ENCODE results near the gene ASTN2.

ASTN2 gene

DNA sequence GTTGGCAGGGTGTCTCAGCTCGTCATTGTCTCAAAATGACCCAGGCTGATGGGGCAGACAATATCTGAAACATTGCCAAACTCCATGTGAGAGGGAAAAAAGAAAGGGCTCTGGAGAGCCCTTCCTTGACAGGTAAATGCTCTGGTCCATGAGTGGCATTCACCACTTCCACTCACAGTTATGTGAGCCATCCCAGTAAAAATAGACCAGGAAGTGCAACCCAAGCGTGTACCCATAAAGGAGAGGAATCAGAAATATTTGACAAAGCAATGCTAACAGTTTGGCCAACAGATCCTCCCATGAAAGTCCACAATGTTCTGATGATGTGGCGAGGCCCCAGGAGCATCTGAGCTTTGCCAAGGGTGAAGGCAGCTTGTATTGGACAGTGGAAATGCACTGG lies 49.4 kb downstream of the ASTN2 start:
- no peak for DNase-seq (ENCODE audit: low spot score)

DNA sequence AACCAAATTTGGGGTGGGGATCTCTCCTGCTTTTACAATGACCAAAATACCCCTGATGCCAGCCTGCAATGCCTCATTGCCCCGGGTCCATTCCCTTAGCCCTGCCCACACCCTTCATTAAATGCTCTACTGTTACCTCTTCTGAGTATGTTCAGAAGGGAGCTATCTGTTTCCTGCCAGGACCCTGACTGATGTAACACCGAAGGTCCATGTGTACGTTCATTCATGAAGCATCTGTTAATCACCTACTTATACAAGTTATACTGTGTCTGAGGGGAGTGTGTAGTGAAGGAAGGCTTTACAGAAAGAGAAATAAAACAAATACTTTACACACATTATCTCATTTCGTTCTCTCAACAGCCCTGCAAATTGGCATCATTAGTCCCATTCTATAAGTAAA lies 51.9 kb downstream of the ASTN2 start:
- DNase-seq (ENCODE audit: low spot score), result no peak

DNA sequence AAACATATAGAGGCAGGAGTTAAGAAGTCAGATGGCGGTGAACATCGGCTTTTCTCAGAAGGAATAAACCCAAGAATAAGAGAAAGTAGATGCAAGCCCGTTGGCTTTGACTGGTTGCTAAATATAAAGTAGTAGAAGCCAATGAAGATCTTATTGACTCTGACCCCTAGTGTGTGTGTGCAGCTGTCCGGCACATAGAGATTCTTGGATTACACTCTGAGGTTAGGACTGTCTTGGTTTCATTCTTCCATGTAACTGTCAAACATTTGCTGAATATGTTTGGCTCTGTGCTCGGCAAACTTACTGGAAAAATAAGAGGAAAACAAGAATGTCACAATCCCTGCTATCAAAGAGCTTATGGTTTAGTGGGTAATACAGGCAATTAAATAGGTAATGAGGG lies 54.9 kb downstream of the ASTN2 start:
- no peak for DNase-seq (ENCODE audit: low spot score)

DNA sequence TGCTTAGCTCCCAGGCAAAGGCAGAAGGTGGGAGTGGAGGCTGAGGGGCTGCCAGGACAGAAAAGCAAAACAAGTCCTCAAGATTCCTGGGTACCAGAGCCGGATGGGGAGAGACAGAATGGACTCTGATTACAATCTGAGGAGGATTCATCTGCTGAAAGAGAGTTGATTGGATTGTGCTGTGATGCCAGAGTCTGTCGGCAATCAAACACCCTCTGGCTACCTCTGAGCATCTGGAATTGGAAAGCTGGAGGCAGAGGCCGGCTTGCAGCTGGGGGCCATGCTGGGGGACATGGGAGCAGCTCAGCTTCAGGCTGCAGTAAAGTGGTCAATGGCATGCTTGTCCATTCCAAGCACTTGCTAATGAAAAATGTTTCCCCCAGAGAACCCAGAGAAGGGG lies 59.3 kb downstream of the ASTN2 start:
- DNase-seq (ENCODE audit: low spot score), result no peak

DNA sequence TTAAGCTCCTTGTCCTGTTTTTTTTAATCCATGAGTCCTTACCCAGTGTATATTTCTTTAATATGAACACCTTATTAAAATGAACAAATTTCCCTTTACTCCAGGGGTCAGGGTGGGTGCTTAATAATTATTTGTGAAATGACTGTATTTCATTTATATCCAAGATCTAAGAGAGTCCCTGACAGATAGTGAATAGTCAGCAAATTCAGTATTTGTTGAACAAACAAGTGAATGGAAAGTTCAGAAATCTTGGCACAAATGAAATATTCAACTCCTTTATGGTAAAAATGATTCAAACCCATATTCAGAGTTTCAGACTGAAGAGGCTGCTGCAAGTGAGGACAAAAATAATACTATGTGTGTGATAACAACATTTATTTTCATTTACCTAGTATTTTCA lies 59.9 kb downstream of the ASTN2 start:
- DNase-seq (ENCODE audit: low spot score), result no peak

DNA sequence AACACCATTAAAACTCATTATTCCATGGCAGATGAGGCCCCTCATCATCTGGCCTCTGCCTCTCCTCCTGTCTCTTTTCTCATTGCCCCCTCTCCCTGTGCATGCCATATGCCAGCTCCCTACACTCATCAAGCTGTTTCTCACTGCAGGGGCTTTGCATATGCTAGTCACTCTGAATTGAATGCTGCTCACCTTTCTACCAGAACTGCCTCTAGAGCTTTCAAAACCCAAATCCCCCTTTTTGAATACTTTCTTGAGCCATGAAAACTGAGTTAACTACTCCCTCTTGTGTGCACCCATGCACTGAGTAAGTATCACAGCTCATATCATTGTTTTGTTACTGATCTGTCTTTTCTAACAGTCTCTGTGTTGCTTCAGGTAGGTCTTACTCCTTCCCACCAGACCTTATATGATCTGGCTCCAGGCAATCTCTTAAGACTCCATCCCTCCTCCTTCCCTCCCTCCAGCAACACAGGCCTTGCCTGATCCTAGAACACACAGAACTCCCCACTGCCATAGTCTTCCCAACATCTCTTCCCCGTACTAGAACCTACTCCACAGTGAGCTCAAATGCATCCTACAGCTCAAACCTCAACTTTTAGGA lies 60.5 kb downstream of the ASTN2 start:
- DNase-seq (ENCODE audit: low spot score), result no peak

DNA sequence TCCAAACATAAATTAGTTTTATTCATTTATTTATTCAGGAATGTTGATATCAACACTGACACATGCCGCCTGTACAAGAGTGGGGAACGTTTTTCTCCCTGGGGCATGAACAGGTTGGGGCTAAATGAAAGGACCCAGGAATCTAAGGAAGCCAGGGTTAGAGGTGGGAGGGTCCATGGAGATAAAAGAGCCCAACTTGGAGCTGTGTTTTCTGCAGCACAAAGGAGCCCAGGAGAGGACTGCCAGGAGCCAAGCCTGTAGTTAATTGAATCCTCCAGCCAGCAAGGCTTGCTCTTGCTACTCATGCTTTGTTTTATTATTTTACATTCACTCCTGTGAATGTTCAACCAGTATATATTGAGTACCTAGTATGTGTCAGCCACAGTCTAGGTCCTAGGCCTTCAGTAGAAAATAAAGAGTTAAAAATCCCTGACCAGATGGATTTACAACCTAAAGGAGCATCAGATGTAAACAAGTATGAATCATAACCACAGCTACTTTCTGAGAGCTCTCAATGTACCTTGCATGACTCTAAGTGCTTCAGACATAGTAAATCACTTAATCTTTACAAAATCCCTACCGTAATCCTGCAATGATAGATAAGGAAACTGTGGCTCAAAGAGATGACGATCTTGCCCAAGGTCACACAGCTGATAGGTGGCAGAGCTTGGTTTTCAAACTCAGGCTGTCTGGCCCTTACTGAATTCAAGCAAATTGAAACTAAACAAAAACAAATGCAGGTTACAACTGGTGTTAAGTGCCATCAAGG lies 69.8 kb downstream of the ASTN2 start:
- no peak for DNase-seq (ENCODE audit: low spot score)

DNA sequence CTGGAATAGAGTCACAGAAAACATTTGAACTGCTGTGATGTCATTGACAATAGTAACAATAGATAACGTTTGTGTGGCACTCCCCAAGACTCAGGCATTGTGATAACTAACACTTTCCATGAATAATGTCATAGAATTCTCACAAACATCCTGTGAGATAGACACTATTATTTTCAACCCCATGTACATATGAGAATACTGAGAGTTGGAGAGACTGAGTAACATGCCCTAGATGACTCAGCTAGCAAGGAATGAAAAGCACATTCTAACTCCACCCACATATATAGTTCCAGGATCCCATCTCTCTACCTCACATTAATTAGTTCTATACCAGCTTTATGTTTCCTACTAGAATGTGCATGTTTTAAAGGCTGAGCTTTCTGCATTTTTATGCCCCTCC lies 71.4 kb downstream of the ASTN2 start:
- no peak for DNase-seq (ENCODE audit: low spot score)

DNA sequence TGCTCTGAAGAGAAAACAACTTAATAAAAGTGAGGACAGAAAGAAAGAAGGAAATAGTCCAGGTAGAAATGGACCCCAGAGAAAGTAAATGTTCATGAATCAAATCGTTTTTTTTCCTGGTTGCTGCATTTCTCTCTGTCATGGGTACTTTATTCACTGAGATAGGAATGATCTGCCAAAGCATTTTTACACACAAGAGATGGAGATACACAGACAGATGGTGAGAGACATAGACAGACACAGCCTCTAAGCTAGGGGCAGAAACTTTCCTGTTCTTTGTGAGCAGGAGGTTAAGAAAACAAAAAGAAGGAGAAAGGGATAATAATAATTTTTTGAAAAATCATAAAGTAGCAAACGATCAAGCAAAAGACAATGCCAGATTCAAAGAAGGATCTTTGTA lies 73.7 kb downstream of the ASTN2 start:
- no peak for DNase-seq (ENCODE audit: low spot score)

DNA sequence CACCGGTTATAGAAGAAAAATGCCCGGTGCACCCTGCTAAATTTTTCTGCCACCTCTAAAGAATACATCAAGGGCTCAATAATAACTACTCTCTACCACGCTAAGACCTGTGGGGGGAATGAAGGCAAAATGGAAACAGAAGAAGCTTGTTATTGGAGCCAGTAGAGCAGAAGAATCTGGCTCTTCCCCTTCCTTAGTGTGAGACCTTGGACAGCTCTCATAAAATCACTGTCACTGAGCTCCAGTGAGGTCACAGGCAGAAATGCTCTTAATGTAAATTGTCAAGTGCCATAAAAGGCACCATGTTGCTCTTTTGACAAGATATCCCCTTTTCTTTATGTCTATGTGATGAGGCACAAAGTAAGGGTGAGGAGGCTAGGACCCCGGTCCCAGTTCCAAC lies 74.4 kb downstream of the ASTN2 start:
- no peak for DNase-seq (ENCODE audit: low spot score)

DNA sequence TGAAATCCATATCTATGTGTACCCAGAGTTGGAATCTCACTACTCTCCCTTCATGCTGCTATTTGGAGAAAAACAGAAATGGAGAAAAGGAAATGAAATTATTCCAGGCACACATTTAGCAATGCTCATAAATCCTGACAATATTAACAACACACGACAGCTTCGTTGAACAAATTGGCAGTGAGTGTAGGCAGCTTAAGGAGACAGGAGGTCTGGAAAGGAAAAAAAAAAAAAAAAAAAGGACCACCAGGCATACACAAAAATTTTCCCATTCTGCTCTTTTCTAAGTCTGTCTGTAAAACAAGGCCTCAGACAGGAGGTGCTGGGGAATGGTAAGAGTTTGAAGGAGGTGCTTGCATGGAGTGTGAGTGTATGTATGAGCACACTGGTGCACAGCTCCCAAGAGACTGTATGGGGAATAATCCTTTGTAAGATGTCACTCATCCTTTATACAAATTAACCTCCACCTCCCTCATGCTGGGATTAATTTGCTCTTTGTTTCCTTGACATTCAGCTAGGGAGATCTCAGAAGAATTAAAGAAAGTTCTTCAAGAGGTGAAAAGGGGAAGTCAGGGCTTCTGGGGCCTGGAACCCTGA lies 78.9 kb downstream of the ASTN2 start:
- DNase-seq (ENCODE audit: low spot score), result no peak

DNA sequence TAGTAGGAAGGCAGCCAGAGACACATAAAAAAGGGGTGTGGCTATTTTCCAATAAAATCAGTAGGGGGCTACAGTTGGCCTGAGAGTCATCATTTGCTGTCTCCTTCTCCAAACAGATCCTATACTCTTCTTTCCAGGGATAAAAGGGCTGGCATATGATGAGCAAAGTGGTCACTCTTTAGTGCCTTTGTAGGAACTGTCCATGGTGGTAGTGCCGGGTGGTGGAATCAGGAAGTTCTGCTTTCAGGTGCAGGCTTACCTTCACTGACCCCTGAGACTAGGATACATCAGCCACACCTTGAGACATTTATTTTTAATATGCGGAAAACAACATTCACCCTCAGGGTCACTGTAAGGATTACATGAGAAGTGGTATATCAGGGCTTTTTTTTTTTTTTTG lies 80.8 kb downstream of the ASTN2 start:
- no peak for DNase-seq (ENCODE audit: low spot score)

DNA sequence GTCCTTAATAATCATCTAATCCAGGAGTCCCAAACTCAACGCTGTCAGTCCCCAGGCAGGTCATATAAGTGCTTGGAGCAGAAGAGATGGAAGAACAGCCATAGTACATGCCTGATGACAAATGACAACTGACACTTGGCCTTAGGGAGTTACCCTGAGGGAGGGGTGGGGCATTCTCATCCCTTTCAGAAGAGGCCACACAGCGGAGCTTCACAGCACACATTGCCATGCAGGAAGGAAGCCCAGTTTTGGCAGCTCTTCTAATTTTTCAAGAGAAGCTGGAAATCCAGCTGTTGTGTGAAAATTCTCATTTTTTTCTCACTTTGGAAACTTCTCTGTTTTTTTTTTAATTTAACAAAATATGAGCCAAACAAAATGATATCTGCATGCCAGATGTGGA lies 89.0 kb downstream of the ASTN2 start:
- peak; percentile 30 for DNase-seq (ENCODE audit: low spot score)

DNA sequence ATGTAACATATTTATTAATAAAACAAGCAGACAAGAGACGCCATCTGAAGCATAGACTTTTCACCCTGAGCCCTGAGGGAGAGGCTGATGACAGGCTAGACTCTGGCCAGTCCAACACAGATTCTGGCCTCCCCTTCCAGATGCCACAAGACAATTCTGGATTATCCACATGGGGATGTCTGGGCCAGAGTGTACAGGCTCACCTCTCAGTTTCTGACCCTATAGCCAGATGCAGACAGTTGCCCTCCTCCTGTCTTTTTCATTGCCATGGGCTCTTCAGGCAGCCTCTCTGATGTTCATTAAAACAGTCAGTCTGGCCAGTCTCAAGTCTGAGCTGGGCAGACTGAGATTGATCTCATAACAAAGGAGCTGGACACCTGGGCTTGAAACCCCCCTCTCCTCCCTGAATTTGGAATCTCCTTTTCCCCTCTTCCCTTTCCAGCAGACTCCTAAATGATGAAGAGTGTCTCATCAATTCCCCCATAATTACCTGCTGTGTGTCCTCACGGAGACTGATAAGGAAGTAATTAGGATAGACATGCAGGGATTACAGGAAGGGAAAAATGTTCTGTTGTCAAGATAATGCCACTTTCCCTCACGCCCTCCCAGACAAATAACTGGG lies 89.6 kb downstream of the ASTN2 start:
- DNase-seq (ENCODE audit: low spot score), result no peak

DNA sequence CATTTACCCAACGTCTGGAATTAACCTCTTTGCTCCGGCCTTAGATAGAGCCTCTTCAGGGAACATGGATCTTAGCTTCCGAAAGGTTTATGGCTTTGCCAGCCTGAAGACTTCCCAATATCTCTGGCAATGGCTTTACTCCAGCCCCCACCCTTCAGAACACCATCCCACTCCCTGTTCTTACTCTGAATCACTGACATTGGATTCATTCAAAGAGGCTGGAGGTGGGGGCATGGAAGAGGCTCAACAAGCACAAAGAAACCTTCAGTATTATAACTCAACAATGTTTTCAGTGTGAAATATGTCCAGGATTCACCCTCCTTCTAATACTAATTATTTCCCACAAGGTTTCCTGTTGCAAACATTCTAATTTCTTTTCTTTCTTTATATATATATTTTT lies 91.5 kb downstream of the ASTN2 start:
- peak; percentile 59 for DNase-seq (ENCODE audit: low spot score)

DNA sequence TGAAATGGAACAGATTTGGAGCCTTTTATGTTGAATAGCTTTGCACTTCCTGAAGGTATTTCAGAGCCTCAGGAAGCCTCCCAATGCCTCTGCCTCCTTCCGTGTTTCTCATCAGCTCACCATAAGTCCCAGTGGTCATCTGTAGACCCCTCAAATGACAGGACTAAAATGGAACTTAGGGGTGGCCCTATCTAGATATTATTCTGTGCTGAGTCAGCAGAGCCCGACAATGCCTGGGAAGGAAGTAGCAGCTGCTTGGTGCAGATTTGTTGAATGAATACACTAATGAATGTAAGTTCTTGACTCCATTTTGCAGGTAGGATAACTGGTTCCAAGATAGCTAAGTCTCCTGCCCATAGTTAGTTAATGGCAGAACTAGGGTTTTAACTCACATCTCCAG lies 97.7 kb downstream of the ASTN2 start:
- no peak for DNase-seq (ENCODE audit: low spot score)

DNA sequence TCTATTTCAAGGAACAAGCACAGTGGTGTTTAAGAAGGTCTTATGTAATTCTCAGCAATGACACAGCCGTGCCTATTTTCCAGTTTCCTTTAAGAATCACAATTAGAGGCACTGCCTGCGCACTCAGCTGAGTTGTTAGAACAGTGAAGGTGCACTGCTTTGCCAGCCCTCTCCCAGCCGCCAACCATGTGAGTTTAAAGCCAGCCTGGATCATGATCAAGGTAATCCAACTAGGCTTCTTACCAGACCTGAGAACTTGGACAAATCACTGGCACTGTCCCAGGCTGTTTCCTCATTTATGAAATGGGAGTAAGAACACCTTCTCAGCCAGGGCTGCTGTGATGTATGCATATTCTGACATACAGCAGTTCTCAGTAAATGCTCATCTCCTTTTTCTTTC lies 99.6 kb downstream of the ASTN2 start:
- peak; percentile 22 for DNase-seq (ENCODE audit: low spot score)

DNA sequence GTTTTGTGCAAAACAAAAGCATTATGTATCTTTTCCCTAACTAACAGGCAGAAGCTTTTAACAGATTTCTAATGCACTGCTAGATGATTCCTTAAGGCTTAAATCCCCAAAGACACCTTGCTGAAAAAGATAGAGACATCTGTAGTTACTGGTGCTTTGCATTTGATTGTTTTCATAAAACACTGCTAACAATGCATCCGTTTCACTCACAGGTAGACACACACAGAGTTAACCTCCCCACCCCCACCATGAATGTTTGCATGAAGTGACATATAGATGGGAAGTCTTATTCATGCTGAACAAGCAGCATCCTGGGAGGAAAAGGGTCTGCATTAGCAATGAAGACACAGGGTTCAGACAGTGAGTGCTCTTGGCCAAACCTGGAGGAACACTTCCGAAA lies 100.9 kb downstream of the ASTN2 start:
- no peak for DNase-seq (ENCODE audit: low spot score)

DNA sequence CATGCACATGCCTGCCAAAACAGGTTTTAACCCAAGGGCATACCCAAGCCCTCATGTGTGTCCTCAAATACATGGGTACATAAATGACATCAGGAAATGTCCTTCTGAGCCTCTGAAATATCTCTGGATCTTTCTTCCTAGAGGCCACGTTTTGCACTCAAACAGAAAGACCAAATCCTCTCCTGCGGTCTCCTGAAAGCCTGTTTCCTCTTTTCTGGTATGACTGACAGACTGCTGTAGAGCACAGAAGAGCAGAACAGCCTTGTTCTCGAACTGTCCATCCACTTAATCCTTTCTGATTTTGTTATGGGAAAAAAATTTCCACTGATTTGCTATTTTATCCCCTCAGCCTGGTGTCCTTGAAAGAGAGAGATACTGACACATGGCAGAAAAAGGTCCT lies 107.2 kb downstream of the ASTN2 start:
- DNase-seq (ENCODE audit: low spot score), result no peak

DNA sequence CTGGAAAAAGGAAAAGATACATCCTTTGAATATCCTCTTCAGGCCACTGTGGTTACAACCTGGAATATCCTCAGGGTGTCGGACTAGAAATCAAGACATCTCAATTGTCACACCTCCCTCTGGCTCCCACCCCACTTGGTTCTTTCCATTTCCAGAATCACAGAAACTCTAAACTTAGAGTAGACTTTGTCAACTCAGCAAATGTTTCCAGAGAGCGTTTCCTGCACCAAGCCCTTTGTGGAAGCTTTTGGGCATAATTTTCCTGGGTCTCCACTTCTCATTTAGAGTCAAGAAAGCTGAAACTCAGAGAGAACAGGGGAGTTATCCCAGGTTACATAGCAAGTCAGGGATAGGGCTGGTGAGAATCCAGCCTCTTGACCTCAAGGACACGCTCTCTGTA lies 108.8 kb downstream of the ASTN2 start:
- no peak for DNase-seq (ENCODE audit: low spot score)

DNA sequence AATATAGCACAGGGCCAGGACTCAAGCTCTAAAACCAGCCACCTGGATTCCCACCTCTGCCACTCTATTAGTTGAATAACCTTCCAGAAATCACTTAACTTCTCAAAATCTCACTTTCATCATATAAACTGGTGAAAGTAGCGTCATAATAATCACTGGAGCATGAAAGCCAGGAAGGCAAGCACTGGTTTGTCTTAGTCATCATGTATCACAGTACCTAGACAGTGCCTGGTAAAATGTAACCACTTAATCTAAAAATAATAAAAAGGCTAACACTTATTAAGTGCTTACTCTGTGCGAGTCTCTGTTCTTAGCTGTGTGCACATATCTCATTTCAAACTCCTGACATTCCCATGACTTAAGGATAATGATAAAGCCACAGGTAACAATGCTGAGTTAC lies 109.4 kb downstream of the ASTN2 start:
- no peak for DNase-seq (ENCODE audit: low spot score)

DNA sequence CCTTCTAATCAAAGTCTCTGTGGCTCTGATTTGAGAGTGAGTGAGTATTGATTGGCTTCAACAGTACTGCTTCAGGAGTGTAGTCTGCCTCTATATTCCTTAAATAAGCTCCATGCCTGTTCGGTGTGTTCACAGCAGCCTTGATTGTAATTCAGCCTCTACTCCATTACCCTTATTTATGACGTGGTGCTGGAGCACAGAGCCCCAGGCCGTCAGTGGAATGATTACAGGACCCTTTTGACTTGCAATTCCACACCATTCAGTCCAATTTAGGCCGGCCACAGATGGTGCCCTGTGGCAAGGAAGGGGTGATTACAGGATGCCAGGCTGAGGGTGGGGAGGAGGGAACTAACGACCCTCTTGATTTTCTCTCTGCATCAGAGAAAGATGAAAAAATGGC lies 110.3 kb downstream of the ASTN2 start:
- DNase-seq (ENCODE audit: low spot score), result no peak

DNA sequence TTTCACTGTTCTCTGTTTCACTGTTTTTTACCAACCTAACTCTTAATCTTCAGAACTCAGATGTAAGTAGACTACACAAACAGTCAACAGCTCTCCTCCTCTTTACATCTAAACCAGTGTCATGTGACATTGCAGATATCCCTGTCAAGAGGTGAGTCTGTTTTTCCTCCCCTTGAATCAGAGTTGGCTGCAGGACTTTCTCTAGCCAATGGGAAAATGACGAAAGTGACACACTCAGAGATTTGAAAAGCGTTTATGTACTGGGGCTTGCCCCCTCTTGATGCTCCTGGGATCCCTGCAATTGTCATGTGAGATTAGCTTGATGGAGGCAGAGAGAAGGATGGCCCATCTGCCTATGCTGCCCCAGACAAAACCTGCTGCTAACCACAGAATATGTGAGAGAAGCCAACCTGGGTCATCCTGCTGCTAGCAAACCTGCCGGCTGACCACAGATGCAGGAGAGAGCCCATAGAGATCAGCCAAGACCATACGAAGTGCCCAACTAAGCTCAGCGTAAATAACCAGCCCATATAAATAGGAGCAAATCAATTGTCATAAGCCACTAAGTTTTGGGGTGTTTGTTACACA lies 111.1 kb downstream of the ASTN2 start:
- no peak for DNase-seq (ENCODE audit: low spot score)
